ENCODE results near the gene LENG8.

Gene LENG8

DNA sequence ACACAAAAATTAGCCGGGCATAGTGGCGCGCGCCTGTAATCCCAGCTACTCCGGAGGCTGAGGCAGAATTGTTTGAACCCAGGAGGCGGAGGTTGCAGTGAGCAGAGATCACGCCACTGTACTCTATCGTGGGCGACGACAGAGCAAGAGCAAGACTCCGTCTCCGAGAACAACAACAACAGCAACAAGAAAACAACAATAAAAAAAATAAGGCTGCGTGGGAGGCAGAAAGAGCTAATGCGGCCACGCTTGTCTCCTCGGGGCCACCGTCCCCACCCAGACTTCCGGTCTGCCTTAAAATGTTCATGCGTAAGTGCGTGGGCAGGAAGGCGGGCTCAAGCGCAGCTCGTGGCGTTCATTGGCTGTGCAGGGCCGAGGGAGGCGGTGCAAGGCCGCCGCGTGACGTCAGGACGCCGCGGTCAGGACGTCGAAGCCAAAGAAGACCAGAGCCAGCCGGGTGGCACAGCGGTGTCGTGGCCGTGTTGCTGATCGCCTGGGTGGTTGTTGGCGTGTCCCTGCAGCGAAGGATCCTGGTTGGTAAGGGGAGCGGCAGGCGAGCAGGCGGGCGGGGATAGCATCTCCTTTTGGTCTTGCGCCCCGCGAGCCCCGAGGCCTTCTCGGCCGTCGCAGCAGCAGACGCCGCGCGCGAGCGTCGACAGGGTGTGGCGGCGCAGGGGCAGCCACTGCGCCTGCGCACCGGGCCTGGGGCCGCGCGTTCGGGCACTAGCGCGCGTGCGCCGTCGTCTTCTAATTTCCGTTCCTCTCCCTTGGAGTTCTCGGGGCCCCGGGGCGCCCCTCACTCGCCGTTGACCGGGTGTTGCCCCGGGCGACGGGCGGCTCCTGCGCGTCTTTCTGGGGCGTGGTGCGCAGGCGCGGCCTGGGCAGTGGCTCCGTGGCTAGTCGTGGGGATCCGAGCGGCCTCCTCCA, at the start of gene LENG8:
Gene LENG8 (plus strand): TSS at position 426 of the 927 bp plus-strand sequence. CDS start 2,146 bp downstream, outside the sequence.
- peak; percentile 95 for DNase-seq

DNA sequence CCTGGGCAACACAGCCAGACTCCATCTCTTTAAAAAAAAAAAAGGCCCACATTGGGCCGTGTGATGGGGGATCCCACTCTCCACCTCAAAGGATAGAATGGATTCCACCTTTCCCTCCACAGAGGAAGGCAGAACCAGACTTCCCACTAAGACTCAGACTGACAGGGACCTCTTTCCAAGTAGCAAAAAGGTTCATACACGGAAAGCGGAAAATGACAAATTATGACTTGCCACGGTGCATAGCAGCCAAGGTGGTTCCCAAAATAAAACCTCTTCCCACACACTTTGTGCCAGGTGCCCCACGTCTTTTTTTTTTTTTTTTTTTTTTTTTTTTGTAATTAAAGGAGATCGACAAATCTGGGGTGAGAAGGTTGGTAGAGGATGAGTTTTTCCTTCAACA, 48.1 kb upstream of the LENG8 start:
- DNase-seq, result no peak

DNA sequence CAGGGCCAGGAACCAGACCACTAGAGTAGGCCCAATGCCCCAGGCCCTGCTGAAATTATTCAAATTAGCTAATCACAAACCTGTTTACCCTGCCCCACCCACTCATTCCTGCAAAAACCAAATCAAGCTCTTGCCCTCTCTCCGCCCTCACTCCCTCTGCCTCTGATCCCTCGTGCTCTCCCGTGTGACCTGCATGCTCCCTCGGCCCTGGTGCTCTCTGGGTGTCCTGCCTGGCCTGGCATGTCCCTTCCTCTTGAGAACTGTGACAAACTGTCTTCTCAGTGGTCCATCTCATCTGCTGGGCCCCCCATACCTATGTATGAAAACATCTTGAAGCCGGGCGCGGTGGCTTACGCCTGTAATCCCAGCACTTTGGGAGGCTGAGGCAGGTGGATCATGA, 45.9 kb upstream of the LENG8 start:
- no peak for DNase-seq

DNA sequence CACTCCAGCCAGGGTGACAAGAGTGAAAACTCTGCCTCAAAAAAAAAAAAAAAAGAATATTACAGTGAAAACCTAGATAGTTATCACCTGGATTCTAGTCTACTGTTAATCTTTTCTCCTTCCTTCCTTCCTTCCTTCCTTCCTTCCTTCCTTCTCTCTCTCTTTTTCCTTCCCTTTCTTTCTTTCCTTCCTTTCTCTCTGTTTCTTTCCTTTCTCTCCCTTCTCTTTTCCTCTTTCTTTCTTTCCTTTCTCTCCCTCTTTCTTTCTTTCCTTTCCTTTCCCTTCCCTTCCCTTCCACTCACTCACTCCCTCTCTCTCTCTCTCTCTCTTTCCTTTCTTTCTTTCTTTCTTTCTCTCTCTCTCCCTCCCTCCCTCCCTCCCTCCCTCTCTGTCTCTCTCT, 43.4 kb upstream of the LENG8 start:
- DNase-seq, result no peak

DNA sequence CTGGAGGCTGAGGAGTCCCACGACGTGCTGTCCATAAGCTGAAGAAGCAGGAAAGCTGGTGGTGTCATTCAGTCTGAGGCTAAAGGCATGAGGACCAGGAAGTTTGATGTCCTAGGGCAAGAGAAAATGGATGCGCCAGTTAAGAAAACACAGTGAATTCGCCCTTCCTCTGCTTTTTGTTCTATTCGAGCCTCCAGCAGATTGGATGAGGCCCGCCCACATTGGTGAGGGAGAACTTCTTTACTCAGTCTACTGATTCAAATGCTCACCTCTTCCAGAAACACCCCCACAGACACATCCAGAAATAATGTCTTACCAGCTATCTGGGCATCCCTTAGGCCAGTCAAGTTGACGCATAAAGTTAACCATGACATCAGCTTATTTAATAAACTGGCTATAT, 41.2 kb upstream of the LENG8 start:
- no peak for DNase-seq

DNA sequence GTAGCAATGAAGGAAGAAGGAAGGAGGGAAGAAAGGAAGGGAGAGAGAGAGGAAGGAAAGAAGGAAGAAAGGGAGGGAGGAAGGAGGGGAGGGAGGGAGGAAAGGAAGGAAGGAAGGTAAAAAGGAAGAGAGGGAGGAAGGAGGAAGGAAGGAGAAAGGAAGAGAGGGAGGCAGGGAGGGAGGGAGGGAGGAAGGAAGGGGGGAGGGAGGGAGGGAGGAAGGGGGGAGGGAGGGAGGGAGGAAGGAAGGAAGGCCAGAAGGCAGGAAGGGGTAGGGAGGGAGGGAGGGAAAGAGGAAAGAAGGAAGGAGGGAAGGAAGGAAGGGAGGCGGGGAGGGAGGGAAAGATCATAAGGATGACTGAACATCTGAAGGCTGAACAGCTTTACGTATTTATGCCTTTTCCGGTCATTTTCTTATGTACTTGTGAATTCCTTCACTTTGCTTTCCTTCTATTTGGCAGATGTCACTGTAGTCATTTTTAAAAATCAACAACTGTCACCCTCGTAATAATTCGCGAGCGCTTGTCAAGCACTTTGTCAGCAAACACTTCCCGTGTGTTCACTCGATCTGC, 40.5 kb upstream of the LENG8 start:
- no peak for DNase-seq

DNA sequence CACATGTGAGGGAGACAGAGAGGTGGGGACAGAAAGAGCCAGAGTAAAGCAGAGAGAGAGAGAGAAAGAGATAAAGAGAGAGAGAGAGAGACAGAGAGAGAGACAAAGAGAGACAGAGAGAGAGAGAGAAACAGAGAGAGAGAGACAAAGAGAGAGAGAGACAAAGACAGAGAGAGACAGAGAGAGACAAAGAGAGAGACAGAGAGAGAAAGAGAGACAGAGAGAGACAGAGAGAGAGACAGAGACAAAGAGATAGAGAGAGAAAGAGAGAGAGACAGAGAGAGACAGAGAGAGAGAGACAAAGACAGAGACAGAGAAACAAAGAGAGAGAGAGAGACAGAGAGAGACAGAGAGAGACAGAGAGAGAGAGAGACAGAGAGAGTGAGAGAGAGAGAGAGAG, 38.0 kb upstream of the LENG8 start:
- DNase-seq, result no peak

DNA sequence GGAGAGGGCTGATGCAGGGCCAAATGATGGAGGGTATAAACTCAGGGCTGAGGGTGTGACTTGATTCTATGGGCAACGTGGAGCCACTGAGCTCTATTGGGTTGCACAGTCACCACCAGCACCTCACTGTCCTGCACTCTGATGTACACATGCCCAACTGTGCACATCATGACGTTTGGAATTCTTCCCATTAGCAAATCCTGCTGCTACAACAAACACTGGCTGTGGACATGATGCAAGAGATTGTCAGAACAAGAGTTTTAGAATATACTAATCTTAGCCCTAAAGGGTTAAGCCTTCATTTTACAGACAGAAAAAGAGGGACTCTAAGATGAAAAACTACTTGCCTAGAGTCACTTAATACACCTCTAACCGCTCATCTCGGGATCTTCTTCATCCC, 36.1 kb upstream of the LENG8 start:
- no peak for DNase-seq

DNA sequence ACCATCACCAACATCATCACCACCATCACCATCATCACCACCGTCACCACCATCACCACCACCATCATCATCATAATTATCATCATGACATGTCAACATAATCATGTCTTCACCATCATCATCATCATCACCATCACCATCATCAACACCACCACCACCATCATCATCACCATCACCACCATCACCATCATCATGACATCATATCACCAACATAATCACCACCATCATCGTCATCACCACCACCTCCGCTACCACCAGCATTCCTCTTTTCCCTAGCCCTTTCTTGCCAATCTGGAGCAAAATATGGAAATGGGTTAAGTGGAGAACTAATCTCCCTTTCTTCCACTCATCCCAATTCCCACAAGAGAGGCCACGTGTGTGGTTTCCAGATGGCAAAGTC, 34.8 kb upstream of the LENG8 start:
- no peak for DNase-seq

DNA sequence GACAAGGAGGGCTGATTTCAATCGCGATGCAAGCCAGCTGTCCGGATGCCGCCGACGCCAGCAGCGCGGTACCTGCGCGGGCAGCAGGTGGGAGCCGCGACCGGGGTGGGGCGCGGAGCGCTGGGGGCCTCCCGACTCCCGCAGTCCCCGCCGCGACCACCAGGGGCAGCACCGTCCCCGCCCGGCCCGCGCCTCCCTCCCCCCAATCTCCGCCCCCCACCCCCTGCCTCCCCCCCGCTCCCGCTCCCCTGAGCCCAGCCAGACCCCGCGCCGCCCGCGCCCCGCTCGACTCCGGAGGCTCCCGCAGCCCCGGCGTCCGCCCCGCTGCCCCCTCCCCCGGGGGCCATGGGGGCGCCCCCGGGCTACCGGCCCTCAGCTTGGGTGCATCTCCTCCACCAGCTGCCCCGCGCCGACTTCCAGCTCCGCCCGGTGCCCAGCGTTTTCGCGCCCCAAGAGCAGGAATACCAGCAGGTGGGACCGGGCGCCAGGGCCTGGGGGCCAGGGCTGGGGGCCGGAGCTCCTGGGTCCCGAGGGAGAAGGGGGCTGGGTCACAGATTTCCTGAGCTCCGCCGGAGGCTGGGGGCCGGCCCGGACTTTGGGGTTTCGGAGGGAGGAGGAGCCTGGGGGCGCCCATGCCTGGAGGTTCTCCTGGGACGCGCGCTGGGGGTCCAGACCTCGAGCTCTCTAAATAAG, 33.6 kb upstream of the LENG8 start, which contains the start of gene TTYH1:
Gene TTYH1 (plus strand): TSS at position 257 of the 693 bp plus-strand sequence. CDS start 89 bp downstream, at position 346.
- DNase-seq, result no peak

DNA sequence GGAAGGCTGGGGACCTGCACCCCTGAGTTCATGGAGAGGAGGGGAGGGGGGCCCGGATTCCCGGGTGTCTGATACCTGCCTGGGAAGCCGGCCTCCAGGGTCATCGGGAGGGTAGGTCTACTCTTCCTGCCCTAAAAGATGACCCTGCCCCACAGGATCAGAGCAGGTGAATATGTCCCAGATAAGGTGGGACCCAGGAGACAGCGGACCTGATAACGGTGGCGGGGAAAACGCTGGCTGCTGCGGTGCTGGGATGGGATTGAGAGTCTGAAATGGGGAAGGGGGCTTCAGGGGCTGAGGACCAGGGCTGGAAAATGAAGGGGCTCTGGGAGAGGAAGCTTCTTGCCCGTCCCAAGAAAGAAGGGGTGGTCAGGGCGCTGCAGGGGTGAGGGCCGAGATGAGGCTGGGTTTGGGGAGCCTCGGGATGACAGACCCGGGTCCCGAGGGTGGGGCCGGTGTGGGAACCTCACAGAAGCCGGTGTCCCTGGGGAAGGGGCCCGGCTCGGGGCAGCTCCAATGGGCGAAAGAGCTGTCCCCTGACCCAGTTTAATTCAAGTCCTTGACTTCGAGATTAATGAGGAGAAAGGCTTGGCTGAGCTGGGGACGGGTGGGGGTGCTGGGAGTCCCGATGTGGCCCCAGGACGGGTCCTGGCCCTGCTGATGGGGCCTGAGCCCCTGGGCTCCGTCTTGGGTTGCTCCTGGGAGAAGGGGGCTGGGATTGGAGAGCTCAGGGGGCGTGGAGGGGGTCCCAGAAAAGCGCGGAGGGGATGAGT, 32.9 kb upstream of the LENG8 start:
- no peak for DNase-seq

DNA sequence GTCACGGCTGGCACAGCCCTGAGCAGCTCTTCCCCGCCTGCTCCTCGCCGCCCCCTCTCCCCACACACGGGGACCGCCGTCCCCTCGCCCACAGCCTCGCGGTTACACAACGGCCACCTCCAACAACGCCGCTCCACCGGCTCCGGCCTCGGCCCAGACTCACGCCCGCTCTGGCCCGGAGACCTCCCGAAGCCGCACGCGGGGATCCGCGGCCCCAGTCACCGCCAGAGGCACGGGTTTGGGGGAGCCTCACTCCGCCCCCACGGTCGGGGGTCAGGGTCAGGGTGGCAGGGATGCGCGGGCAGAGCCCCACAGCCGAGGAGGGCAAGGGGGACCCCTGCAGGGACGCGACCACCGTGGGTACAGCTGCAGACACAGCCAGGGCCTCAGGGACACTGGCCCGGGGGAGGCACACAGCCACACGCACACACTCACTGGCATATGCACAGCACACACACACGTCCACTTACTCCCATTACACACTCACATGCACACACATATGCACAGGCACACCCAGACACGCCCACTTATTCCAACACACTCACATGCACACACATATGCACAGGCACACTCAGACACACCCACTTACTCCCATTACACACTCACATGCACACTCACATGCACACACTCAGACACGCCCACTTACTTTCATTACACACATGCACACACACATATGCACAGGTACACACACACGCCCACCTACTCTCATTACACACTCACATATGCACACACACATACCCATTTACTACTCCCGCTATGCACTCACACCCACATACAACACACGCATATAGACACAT, 32.1 kb upstream of the LENG8 start:
- no peak for DNase-seq

DNA sequence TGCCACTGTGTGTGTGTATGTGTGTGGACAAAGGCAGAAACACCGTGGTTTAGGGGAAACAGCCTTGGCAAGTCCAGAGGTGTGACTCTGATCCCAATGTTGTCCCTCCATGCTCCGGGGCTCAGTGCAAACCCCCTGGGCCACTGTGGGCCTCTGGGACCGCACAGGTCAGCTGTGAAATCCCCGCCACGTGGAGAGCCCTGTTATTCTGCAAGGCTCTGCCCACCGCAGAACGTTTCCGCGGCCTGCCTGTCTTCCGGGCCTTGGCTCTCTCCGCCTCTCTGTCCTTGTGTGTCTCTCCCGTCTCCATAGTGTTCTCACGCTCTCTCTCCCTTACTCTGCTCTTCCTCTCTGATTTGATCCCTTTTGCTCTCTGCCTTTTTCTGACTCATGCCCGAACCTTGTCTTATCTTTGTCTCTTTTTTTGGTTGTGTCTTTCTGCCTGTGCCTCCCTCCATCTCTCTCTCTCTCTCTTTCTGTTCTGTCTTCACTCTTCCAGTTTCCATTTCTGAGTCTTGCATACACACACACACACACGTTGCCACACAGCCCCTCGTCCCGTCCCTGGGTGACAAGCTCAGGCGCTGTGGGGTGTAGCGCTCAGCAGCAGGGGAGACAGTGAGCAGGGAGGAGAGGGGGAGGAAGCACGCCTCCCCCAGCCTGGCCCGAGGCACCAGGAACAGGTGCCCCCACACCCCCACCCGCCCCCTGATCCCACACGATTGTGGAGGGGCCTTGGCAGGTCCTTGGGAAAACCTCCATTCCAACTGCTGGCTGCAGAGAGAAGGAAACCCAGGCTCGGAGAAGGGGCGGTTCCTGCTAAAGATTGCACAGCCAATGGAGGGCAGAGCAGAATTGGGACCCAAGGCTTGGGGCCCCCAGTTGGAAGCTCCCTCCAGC, 30.7 kb upstream of the LENG8 start:
- DNase-seq, result no peak

DNA sequence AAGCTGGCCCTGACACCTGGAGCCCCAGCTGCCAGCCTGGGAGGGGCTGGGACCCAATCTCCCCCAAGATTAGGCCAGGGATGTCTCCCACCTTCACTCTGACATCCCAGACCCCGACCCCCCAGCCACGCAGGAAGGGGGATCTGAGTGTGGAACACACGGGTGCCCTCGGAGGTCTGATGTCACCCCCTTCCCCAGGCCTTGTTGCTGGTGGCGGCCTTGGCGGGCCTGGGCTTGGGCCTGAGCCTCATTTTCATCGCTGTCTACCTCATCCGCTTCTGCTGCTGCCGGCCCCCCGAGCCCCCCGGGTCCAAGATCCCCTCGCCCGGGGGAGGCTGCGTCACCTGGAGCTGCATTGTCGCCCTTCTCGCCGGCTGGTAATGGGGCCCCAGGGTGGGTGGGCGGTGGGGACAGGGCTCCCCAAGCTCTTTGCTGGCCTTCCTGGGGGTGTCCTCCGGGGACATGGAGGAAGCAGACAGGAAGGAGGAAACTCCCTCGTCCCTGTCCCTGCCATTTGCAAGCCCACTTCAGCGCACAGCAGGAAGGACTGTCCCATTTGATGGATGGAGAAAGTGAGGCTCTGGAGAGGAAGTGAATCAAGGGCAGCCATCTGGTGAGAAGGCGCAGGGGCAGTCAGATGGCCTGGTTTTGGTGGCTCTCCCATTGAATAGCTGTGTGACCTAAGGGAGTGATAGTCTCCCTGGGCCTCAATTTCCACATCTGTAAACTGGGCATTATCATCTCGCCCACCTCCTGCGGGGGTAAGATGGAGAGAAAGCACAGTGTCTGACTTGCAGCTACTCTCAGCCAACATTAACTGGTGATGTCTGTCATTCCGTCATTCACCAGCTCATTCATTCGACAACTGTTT, 29.8 kb upstream of the LENG8 start:
- no peak for DNase-seq

DNA sequence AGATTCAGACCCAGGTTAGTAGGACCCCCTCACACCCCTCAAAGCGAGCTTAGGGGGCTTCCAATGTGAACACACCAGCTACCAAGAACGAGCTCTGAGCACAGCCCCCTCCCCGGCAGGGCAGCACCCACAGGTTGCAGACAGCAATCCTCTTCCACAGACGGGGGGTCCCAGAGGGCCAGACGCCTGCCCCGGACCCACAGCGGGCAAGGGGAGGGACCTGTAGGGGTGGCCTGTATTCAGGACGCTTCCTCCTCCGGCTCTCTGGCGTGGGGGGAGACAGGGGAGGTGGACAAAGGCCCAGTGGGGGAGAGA, 29.0 kb upstream of the LENG8 start:
- DNase-seq, result no peak

DNA sequence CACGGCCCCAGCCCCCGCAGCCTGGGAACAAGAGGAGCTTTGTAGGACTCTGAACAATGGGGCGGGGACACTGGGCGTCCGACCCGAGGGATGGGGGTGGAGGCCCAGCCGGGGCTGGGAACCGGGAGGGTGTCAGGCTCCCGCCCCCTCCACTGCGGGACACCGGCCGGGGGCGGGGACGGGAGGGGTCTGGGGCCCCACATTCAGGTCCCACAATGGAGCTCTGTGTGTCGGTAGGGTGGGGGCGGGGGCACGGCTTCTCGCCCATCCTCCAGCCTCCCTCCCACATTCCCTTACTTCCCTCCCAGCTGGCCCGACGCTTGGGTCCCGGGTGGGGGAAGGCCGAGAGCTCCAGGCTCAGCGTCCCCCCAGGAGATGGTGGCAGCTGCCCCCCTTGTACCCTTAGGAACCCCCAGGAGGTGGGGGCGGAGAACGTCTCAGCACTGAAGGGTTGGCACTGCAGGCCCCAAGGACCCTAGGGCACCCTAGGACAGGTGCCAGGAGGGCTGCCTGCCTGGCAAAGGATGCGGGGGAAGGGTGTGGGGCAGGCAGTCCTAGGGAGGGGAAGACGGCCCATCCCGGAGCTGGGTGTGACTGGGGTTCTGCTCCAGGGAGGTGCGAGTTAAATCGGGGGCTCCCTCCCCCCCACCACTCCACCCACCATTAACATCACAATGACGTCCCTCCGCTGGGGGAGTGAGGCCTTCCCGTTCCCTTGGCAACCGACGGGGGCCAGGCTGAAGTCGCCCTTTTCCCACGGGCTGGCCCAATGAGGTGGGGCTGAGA, 28.4 kb upstream of the LENG8 start:
- no peak for DNase-seq

DNA sequence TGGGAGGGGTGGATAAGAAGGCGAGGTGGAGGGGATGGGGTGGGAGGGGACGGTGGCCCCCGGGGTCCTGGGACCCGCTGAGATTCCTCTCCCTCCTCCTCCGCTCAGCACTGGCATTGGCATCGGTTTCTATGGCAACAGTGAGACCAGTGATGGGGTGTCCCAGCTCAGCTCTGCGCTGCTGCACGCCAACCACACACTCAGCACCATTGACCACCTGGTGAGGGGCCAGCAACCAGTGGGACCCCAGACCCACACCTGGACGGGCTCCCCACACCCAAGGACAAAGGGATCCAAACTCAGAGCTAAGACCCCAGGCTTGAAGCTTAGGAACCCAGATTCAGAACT, 27.9 kb upstream of the LENG8 start:
- no peak for DNase-seq

DNA sequence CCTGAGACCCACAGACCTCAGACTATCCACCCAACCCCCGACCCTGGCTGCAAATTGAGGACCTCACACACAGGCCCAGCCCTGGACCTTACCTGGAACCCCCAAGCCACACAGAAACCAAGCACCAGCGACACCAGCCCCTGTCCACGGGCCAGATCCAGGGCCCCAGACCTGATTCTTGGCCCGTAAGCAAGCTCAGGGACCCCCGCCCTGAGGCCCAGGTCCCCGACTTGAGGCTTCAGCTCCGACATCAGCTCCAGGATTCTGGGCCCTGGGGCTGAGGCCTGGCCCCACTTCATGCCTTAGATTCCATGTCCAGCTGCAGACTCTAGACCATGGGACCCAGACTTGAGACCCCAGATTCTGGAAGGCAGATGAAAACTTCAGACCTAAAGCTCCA, 27.5 kb upstream of the LENG8 start:
- DNase-seq, result no peak

DNA sequence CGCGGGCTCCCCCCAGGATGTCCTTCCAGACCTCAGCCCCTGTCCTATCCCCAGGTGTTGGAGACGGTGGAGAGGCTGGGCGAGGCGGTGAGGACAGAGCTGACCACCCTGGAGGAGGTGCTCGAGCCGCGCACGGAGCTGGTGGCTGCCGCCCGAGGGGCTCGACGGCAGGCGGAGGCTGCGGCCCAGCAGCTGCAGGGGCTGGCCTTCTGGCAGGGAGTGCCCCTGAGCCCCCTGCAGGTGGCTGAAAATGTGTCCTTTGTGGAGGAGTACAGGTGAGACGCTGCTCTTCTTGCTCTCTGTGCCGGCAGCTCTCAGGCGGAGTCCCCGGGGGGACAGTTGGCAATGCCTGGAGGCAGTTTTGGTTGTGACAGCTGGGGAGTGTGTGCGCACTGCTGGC, 26.9 kb upstream of the LENG8 start:
- no peak for DNase-seq

DNA sequence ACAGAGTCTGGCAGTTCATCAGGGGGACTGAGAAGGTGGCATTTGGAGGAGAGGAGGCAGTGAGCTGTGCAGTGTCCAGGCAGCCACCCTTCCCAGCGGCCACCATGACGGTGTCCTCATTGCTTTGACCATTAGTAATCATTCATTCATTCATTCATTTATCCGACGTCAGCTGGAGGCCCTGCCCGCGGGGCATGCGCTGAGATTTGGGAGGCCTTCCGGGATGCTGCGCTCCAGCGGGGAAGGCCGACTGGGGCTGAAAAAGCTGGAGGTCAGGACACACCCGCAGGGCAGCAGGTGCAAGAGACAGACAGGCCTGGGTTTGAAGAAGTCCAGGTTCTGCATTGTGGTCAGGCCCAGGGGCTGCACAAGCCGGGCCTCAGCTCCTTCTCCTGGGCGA, 24.8 kb upstream of the LENG8 start:
- DNase-seq, result no peak
